Ovary (tissue), 9 donors: Measurements from ENCODE around the gene CSMD2. TPM values are rescaled to one million over a fixed set of nuclear protein-coding genes. Genes with fewer than 3 reads are reported as not detected.

ENCODE experiments used
- DNase-seq, 5 donors: peaks; one replicate each; pipeline ENCODE4 v3.0.0-alpha.2; 2019 to 2020
- H3K27ac ChIP-seq, 2 donors: fragments of 200-600 bp; one replicate each; pipeline versions ENCODE4 v1.5.1 to v1.8.0; 2019 to 2022
- H3K27me3 ChIP-seq: fragments of 200-600 bp; one replicate; pipeline ENCODE4 v1.8.0; 2022
- H3K36me3 ChIP-seq: fragments of 200-600 bp; sonication (generic); one replicate; pipeline ENCODE4 v1.5.1; 2019
- H3K4me1 ChIP-seq: one replicate; pipeline ENCODE4 v1.8.1; 2013; ENCODE audit warnings: mild to moderate bottlenecking, moderate library complexity; ENCODE audit not compliant: insufficient read depth
- H3K4me3 ChIP-seq: fragments of 200-600 bp; sonication (generic); one replicate; pipeline ENCODE4 v1.5.1; 2017
- H3K9me3 ChIP-seq, 2 donors: fragments of 200-600 bp in 1 of 2; sonication (generic) in 1 of 2; one replicate each; pipeline versions ENCODE4 v1.5.1 to v1.8.1; 2013 to 2019; ENCODE audit warnings: mild to moderate bottlenecking in 1 of 2, moderate library complexity in 1 of 2
- EP300 ChIP-seq: sonication (generic); formaldehyde crosslinking; IDR thresholded peaks from one replicate; pipeline ENCODE4 v1.6.1; 2017; ENCODE audit warnings: antibody characterized with exemption
- POLR2A ChIP-seq: fragments of 450-650 bp; IDR thresholded peaks from one replicate; pipeline ENCODE4 v1.6.1; 2017; ENCODE audit warnings: antibody characterized with exemption, mild to moderate bottlenecking, moderate library complexity
- WGBS, 3 donors: extraction: QIAGEN DNeasy Blood & Tissue Kit in 1 of 3; methylation state at CpG; one replicate each; pipeline versions ENCODE4 v1.1.5 to v1.1.7; 2013 to 2017; 5-methylcytosine and 5-hydroxymethylcytosine counted together
- intact Hi-C, 4 donors: fragments of 100-400 bp; cut with DNase I; formaldehyde crosslinking; loops; one replicate each; pipeline versions ENCODE4 v1.11.0 to v1.15.1; 2022 to 2023
- polyA plus RNA-seq, 2 donors: library from polyadenylated mRNA; stranded (reverse); fragments of 200-250 nt in 1 of 2; fragments of 350-450 nt in 1 of 2; fragmentation: Illumina TruSeq in 1 of 2; extraction: RNeasy Lipid Tissue Mini Kit (QIAGEN cat#74804) in 1 of 2; gene quantifications; one replicate each; pipeline ENCODE4 v1.2.3, GENCODE V29; 2013 to 2014
- total RNA-seq, 7 donors: library from RNA; depleted of rRNA in 2 of 7; stranded (reverse); fragments of >200 nt in 2 of 7; fragmentation: NEBNext Ultra II Directional in 3 of 7; extraction: Animal tissue kit (Norgen Biotek cat#: 25700) in 3 of 7; gene quantifications; one replicate each; pipeline versions ENCODE4 v1.1.0 to v1.2.4, GENCODE V29; 2016 to 2023
- TF ChIP-seq, protein P1 (sequence below), 3 donors: fragments of 450-650 bp in 2 of 3; fragments of 200-600 bp in 1 of 3; IDR thresholded peaks; one replicate each; pipeline versions ENCODE4 v1.5.1 to v1.8.0; 2016 to 2022; ENCODE audit warnings: antibody characterized with exemption in 3 of 3, mild to moderate bottlenecking in 1 of 3
- donor health status: DM: no; HTN: no; CAD: no; lungs with moderate emphysema.
- donor health status: DM: no; HTN: no; CAD: no.
- donor health status: Bipolar disorder and iron deficiency.
- donor health status: DM: yes; HTN: yes; CAD: no.
- donor health status: DM: no; HTN: no; CAD: no.
- donor health status: DM: yes; HTN: yes; CAD: no.

CSMD2 gene
- total and polyA plus RNA-seq, 9 donors: 0.04 to 1.6 (median 0.18) TPM; not detected in 3

DNA sequence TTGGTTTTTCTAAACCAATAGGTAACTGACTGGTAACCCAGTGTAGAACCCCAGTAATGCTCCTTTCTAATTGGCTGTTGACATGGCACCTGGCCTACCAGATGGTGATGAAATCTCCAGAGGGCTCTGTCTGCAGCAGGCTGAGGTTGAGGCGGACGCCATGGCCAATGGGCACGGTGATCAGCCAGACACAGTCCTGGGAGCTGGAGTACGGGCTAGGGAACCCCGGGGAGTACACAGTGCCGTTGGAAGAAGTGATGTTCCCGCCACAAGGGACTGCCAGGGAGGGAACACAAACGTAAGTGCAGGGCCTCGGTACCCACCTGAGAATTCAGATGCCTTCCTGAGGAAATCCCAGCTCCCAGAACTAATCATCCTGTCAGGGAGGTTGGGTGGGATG, 562.8 kb downstream of the CSMD2 start:
- Histone ChIP-seq H3K27ac (no peak overlapping the region), H3K9me3 (no peaks in the 10 kb centered on the region), H3K27me3 (no peaks in the 10 kb centered on the region), H3K4me1 (no peaks in the 10 kb centered on the region), H3K36me3 (no peaks in the 10 kb centered on the region), H3K4me3 (no peak overlapping the region)
- WGBS, 3 donors: 90 to 93% (median 91%) methylated on average over 9 of the region's 9 CpGs
- intact Hi-C loops: no loop called here
- TF ChIP-seq, protein P1, sequence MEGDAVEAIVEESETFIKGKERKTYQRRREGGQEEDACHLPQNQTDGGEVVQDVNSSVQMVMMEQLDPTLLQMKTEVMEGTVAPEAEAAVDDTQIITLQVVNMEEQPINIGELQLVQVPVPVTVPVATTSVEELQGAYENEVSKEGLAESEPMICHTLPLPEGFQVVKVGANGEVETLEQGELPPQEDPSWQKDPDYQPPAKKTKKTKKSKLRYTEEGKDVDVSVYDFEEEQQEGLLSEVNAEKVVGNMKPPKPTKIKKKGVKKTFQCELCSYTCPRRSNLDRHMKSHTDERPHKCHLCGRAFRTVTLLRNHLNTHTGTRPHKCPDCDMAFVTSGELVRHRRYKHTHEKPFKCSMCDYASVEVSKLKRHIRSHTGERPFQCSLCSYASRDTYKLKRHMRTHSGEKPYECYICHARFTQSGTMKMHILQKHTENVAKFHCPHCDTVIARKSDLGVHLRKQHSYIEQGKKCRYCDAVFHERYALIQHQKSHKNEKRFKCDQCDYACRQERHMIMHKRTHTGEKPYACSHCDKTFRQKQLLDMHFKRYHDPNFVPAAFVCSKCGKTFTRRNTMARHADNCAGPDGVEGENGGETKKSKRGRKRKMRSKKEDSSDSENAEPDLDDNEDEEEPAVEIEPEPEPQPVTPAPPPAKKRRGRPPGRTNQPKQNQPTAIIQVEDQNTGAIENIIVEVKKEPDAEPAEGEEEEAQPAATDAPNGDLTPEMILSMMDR (IDR thresholded peaks at IDR 0.05): no peak
- DNase-seq: no peak

DNA sequence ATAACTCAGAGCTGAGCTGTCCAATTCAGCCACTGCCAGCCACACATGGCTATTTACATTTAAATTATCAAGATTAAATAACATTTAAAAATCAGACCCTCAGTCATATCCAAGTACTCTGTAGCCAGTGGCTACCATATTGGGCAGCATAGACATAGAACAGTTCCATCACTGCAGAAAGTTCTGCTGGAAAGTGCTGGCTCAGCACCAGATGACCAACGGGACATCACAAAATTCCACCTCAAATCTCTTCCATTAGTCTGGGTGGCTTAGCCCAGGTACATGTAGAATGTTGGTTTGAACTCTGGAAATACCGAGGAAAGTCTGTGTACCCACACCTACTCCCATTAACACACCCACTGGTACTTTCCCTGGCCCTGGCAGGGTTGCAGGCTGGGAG, 563.3 kb downstream of the CSMD2 start:
- H3K4me1 ChIP-seq: no peaks in the 10 kb centered on the region
- no peak overlapping the region for H3K4me3 ChIP-seq
- TF ChIP-seq, protein P1 (IDR thresholded peaks at IDR 0.05): no peak
- no peak for TF ChIP-seq POLR2A
- TF ChIP-seq EP300: no peak
- intact Hi-C loops: no loop called here
- WGBS, 3 donors: 84 to 92% (median 85%) methylated on average over 2 of the region's 2 CpGs
- H3K36me3 ChIP-seq: no peaks in the 10 kb centered on the region
- no peak for DNase-seq
- H3K27me3 ChIP-seq: no peaks in the 10 kb centered on the region
- H3K27ac ChIP-seq: no peak overlapping the region
- H3K9me3 ChIP-seq: no peaks in the 10 kb centered on the region

DNA sequence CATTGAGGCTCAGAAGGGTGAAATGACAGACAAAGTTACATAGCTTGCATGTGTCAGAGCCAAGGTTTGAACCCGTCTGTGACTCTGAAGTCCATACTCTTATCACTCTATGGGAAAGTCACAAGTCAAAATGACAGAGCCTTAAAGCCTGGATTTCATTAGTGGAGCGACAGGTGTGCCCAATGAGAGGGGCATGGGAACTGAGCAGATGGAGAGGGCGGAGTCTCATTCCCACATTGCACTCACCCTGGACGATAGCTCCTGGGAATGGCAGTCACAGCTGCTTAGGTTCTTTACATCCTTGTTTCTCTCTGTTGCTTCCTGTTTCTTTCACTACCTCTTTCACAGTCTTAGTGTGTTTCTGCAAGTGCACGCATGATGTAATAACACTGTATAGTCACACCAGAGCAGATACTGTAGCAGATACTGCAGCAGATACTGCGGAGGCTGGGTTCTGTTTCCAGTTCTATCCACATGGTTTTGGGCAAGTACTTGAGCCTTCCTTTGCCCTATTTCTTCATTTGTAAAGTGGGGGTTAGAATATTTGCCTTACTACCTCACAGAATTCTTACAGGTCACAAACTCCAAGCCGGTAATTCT, 565.4 kb downstream of the CSMD2 start:
- intact Hi-C loops: no loop called here
- Histone ChIP-seq H3K4me3 (no peak overlapping the region), H3K27me3 (no peaks in the 10 kb centered on the region), H3K9me3 (no peaks in the 10 kb centered on the region), H3K27ac (no peak overlapping the region), H3K36me3 (no peaks in the 10 kb centered on the region), H3K4me1 (no peaks in the 10 kb centered on the region)
- DNase-seq: no peak
- no peak for TF ChIP-seq POLR2A
- TF ChIP-seq, protein P1 (IDR thresholded peaks at IDR 0.05): no peak
- no peak for TF ChIP-seq EP300
- WGBS, 3 donors: 85 to 88% (median 86%) methylated on average over 7 of the region's 7 CpGs

DNA sequence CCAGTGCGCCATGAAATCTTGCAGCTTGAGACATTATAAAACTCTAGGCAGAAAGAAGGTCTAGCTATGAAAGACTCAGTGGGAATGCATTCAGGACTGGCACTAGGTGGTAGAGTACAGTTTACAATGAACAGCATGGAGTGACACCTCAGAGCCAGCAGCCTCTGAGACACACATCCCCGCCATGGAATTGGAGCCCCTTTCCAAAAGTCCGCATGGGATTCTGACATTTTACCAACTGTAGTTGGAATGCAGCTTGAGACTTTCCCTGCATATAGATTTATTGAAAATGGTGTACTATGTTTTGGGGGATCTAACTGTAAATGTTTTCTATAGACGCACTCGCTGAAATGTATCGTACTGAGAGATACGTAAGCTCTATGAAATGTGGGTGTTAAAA, 576.3 kb downstream of the CSMD2 start:
- Histone ChIP-seq H3K27ac (no peak overlapping the region), H3K4me1 (no peaks in the 10 kb centered on the region), H3K4me3 (no peak overlapping the region), H3K9me3 (no peaks in the 10 kb centered on the region), H3K36me3 (no peaks in the 10 kb centered on the region), H3K27me3 (no peaks in the 10 kb centered on the region)
- intact Hi-C loops: no loop called here
- TF ChIP-seq, protein P1 (IDR thresholded peaks at IDR 0.05): no peak
- TF ChIP-seq EP300 (no peak), POLR2A (no peak)
- WGBS, 3 donors: 95 to 97% (median 97%) methylated on average over 7 of the region's 7 CpGs
- DNase-seq: no peak
